DND-41 (cell line): ENCODE measurements around the gene ARPP21.

Source experiments
- ATAC-seq: fragments of 200-7000 bp; cut with Tn5 transposase; 3 replicates; pipeline ENCODE4 v1.9.1; 2021; ENCODE audit warnings: low read depth; ENCODE audit not compliant: insufficient read depth
- DNase-seq: peaks from one replicate; pipeline ENCODE4 v3.0.0-alpha.2; 2020
- H2AFZ ChIP-seq: 2 replicates; pipeline ENCODE4 v1.6.0; 2012; ENCODE audit warnings: low read depth, low read length
- H3K27ac ChIP-seq: 2 replicates; pipeline ENCODE4 v1.5.1; 2012; ENCODE audit warnings: low read length, inconsistent platforms
- H3K27me3 ChIP-seq: fragments of 200-600 bp; sonication (generic); 2 replicates; pipeline ENCODE4 v1.6.0; 2012; ENCODE audit warnings: low read length, mild to moderate bottlenecking, inconsistent platforms; ENCODE audit not compliant: insufficient read depth, poor library complexity
- H3K36me3 ChIP-seq: 2 replicates; pipeline ENCODE4 v1.5.1; 2012; ENCODE audit warnings: low read length, inconsistent platforms; ENCODE audit not compliant: insufficient read depth
- H3K4me1 ChIP-seq: 2 replicates; pipeline ENCODE4 v1.5.1; 2012; ENCODE audit warnings: mild to moderate bottlenecking, low read length; ENCODE audit not compliant: insufficient read depth
- H3K4me2 ChIP-seq: 2 replicates; pipeline ENCODE4 v1.6.0; 2012; ENCODE audit warnings: mild to moderate bottlenecking, moderate library complexity, low read length, inconsistent platforms; ENCODE audit not compliant: insufficient read depth
- H3K4me3 ChIP-seq, 2 experiments: fragments of 200-600 bp in 1 of 2; shearing (Covaris generic) in 1 of 2; 2 replicates each; pipeline ENCODE4 v1.5.1; 2012 to 2016; ENCODE audit warnings: inconsistent platforms in 2 of 2, low read length in 2 of 2, mild to moderate bottlenecking in 2 of 2, low read depth in 1 of 2, moderate library complexity in 1 of 2
- H3K79me2 ChIP-seq: 2 replicates; pipeline ENCODE4 v1.6.0; 2012; ENCODE audit warnings: low read length, inconsistent platforms; ENCODE audit not compliant: insufficient read depth
- H3K9ac ChIP-seq: 2 replicates; pipeline ENCODE4 v1.6.0; 2012; ENCODE audit warnings: low read depth, mild to moderate bottlenecking, inconsistent platforms, low read length, moderate library complexity
- H3K9me3 ChIP-seq: 2 replicates; pipeline ENCODE4 v1.5.1; 2012; ENCODE audit warnings: low read length, moderate library complexity, mild to moderate bottlenecking, inconsistent platforms; ENCODE audit not compliant: insufficient read depth, severe bottlenecking
- H4K20me1 ChIP-seq: 2 replicates; pipeline ENCODE4 v1.6.0; 2012; ENCODE audit warnings: low read length; ENCODE audit not compliant: insufficient read depth
- CTCF ChIP-seq: IDR thresholded peaks from 2 replicates; pipeline ENCODE4 v1.5.1; 2012; ENCODE audit warnings: borderline replicate concordance, low read length, moderate library complexity, mild to moderate bottlenecking; ENCODE audit not compliant: poor library complexity, severe bottlenecking; ENCODE audit errors: extremely low read depth
- EZH2 ChIP-seq: IDR thresholded peaks from 3 replicates; pipeline ENCODE4 v1.6.1; 2012; ENCODE audit warnings: borderline replicate concordance, low read depth, mild to moderate bottlenecking, moderate library complexity, low read length, inconsistent platforms; ENCODE audit not compliant: severe bottlenecking

The ARPP21 gene

DNA sequence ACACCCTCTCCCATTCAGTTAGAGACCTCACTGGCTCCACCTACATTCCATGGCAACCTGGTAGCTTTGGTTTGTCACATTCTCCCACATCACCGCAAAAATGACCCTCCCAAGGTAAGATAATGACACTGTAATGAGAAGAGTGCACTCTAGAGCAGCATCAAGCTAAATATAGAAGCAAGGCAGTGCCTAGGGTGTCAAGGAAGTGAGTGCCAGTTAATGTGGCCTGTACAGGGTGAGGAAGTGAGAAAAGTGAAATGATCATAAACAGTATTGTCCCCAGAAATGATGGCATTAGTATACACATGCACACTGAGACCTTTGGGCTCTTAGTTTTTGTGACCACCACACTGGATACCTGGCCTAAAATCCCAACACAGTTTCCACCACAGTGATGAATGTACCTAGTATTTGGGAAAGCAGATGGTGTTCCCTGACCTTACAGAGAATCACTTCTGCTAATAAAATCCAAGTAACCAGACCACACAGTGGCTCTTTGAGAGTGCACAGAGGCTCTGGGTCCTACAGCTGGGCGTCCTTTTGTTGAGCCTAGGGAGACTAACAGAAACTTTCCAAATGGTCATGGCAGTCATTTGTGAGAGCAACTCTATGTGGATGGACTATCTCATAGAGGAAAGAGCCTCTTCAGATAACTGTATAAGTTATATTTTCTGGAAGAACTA is 106.6 kb downstream of the ARPP21 start:
- Histone ChIP-seq H3K27ac (peak overlapping the region; percentile 47), H3K9me3 (no peaks in the 10 kb centered on the region), H4K20me1 (peaks cover 28% of the 10 kb centered on the region), H3K4me1 (peaks cover 13% of the 10 kb centered on the region), H3K9ac (no peak overlapping the region), H3K27me3 (no peaks in the 10 kb centered on the region), H3K4me3 (no peak overlapping the region), H3K36me3 (peaks cover 98% of the 10 kb centered on the region), H3K4me2 (no peak overlapping the region), H3K79me2 (peaks cover 80% of the 10 kb centered on the region), H2AFZ (no peak overlapping the region)
- no peak for DNase-seq
- no peak for TF ChIP-seq CTCF
- no peak for TF ChIP-seq EZH2
- ATAC-seq, result peak; percentile 46; the same call in 2 of the 3 replicates

DNA sequence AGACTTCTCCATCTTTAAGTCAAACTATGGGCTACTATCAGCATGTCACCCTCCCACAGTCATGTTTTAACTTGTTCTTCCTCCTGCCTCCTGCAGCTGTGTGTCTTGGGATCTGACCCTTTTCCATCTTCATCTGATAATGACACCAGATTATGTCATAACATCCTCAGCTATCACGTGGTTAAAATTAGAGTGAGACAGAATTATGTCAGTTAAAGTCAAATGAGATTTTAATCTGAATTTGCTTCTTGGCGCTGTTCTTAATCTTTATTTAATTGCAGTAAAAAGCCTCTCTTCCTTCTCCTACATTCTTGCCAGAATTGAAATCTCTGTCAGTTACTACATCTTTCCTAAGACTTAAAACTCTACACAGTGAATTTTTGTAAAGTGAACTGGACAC is 107.2 kb downstream of the ARPP21 start:
- Histone ChIP-seq H3K9me3 (no peaks in the 10 kb centered on the region), H3K9ac (no peak overlapping the region), H3K36me3 (peaks cover 98% of the 10 kb centered on the region), H3K27ac (peak overlapping the region; percentile 47), H3K4me2 (no peak overlapping the region), H2AFZ (no peak overlapping the region), H3K27me3 (no peaks in the 10 kb centered on the region), H3K4me3 (no peak overlapping the region), H3K4me1 (peaks cover 13% of the 10 kb centered on the region), H4K20me1 (peaks cover 33% of the 10 kb centered on the region), H3K79me2 (peaks cover 84% of the 10 kb centered on the region)
- ATAC-seq, result no peak
- no peak for TF ChIP-seq EZH2
- TF ChIP-seq CTCF, result no peak
- DNase-seq, result no peak

- peaks cover 98% of the 10 kb centered on the region for H3K36me3 ChIP-seq
- no peak overlapping the region for H3K4me3 ChIP-seq
- no peak for TF ChIP-seq EZH2
- no peak for TF ChIP-seq CTCF
- H3K4me1 ChIP-seq, result peaks cover 13% of the 10 kb centered on the region
- H3K27ac ChIP-seq, result no peak overlapping the region
- no peak overlapping the region for H3K4me2 ChIP-seq
- H3K79me2 ChIP-seq, result peaks cover 88% of the 10 kb centered on the region
- DNase-seq (no peak), ATAC-seq (no peak)
- no peak overlapping the region for H2AFZ ChIP-seq
- no peaks in the 10 kb centered on the region for H3K27me3 ChIP-seq
- H3K9me3 ChIP-seq, result no peaks in the 10 kb centered on the region
- peaks cover 47% of the 10 kb centered on the region for H4K20me1 ChIP-seq
- no peak overlapping the region for H3K9ac ChIP-seq
Observed at GRCh38 chr3:35748144-35748543, 108.8 kb downstream of the ARPP21 start.

DNA sequence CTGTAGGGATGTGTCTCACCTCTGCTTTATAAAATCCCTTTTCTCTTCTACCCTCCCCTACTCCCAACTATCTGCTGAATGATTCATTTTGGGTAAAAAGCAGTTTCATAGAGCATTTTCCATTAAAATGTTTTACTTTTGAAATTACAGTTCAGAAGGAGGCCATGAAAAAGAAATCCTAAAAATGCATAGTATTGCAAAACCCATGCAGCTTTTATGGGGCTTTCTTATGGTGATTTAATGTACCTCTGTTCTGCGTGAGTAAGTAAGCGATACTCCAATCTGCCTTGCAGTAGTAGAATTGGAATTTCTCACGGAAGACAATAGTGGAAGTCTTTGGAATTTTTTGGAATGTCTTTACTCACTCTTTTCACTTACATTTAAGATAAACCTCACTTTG is 111.9 kb downstream of the ARPP21 start:
- DNase-seq (no peak), ATAC-seq (no peak)
- peaks cover 98% of the 10 kb centered on the region for H3K36me3 ChIP-seq
- H3K79me2 ChIP-seq, result peaks cover 86% of the 10 kb centered on the region
- no peak overlapping the region for H3K27ac ChIP-seq
- H3K4me1 ChIP-seq, result peaks cover under 1% of the 10 kb centered on the region; the same call in 1 of the 2 replicates
- no peaks in the 10 kb centered on the region for H3K27me3 ChIP-seq
- no peak for TF ChIP-seq CTCF
- no peak for TF ChIP-seq EZH2
- no peak overlapping the region for H3K4me2 ChIP-seq
- H2AFZ ChIP-seq, result no peak overlapping the region
- H3K9ac ChIP-seq, result no peak overlapping the region
- H4K20me1 ChIP-seq, result peaks cover 34% of the 10 kb centered on the region
- no peaks in the 10 kb centered on the region for H3K9me3 ChIP-seq
- no peak overlapping the region for H3K4me3 ChIP-seq
